ENCODE measurements around the gene SORCS3.

SORCS3 gene

GRCh38 chr10:105104297-105104696 lies 463.2 kb downstream of the SORCS3 start:
- DNase-seq (ENCODE audit: low spot score) = no peak
- POLR2A ChIA-PET (ENCODE audit: low non-redundant PET) = no interaction called here
- no peak overlapping the region for H3K27ac ChIP-seq
- CTCF ChIA-PET = interaction anchor here (0.7 kb wide), 2 partner anchors 11 to 24 kb away, joined by 3 to 6 read pairs; no protein-coding TSS in a partner anchor
- TF ChIP-seq, protein P1, sequence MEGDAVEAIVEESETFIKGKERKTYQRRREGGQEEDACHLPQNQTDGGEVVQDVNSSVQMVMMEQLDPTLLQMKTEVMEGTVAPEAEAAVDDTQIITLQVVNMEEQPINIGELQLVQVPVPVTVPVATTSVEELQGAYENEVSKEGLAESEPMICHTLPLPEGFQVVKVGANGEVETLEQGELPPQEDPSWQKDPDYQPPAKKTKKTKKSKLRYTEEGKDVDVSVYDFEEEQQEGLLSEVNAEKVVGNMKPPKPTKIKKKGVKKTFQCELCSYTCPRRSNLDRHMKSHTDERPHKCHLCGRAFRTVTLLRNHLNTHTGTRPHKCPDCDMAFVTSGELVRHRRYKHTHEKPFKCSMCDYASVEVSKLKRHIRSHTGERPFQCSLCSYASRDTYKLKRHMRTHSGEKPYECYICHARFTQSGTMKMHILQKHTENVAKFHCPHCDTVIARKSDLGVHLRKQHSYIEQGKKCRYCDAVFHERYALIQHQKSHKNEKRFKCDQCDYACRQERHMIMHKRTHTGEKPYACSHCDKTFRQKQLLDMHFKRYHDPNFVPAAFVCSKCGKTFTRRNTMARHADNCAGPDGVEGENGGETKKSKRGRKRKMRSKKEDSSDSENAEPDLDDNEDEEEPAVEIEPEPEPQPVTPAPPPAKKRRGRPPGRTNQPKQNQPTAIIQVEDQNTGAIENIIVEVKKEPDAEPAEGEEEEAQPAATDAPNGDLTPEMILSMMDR (conservative IDR thresholded peaks at IDR 0.05; ENCODE audit: low read depth) = no peak

GRCh38 chr10:105109164-105109563 lies 468.1 kb downstream of the SORCS3 start:
- no peak overlapping the region for H3K27ac ChIP-seq
- no peak for DNase-seq (ENCODE audit: low spot score)
- ChIA-PET POLR2A (ENCODE audit: low non-redundant PET) (no interaction called here), CTCF (no interaction called here)
- TF ChIP-seq, protein P1 (conservative IDR thresholded peaks at IDR 0.05; ENCODE audit: low read depth) = no peak

DNA sequence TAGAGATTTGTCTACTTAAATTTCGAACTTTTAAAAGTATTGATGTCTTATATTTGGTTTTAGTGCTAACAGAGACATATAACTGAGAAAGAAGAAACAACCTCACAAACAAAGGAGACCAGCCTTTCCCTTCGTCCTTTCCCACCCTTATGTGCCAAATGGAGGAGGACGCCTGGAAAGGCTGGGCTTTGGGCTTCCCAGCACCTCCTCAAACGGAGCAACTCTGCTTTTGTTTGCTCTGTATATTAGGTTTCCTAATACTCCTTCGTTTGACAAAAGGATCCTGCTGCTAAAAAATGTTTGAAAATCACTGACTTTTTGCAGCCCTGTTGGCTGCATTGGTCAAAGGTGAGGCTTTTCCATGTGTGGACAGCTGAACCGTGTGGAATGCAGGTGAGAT lies 471.8 kb downstream of the SORCS3 start:
- POLR2A ChIA-PET (ENCODE audit: low non-redundant PET) = no interaction called here
- CTCF ChIA-PET = no interaction called here
- no peak for DNase-seq (ENCODE audit: low spot score)
- H3K27ac ChIP-seq = no peak overlapping the region
- TF ChIP-seq, protein P1 (conservative IDR thresholded peaks at IDR 0.05; ENCODE audit: low read depth) = no peak

GRCh38 chr10:105113666-105114065 lies 472.6 kb downstream of the SORCS3 start:
- POLR2A ChIA-PET (ENCODE audit: low non-redundant PET) = no interaction called here
- TF ChIP-seq, protein P1 (conservative IDR thresholded peaks at IDR 0.05; ENCODE audit: low read depth) = no peak
- no peak overlapping the region for H3K27ac ChIP-seq
- DNase-seq (ENCODE audit: low spot score) = no peak
- CTCF ChIA-PET = no interaction called here

GRCh38 chr10:105121743-105122142 lies 480.7 kb downstream of the SORCS3 start:
- TF ChIP-seq, protein P1 (conservative IDR thresholded peaks at IDR 0.05; ENCODE audit: low read depth) = no peak
- H3K27ac ChIP-seq = no peak overlapping the region
- POLR2A ChIA-PET (ENCODE audit: low non-redundant PET) = no interaction called here
- CTCF ChIA-PET = interaction anchor here (0.7 kb wide), 1 partner anchor 57 kb away, joined by 3 read pairs; no protein-coding TSS in a partner anchor
- DNase-seq (ENCODE audit: low spot score) = no peak

DNA sequence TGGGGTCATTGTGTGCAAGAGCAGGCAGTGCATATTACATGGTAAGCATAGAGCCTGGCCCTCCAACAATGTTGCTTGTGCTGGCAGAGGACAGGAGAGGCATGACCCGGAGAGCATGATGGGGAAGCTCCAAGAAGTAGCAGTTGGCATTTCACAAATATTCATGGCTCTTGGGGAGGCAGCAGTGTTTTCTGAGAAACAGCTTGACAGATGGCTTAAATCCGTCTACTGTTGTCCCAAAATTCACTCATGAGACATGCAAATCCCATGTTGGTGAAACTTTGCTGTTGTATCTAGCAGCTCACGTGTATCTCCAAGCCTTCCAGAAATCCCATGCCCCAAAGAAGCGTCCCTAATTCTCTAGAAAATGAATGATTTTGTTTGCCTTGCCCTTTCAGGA lies 487.0 kb downstream of the SORCS3 start:
- ChIA-PET CTCF (no interaction called here), POLR2A (ENCODE audit: low non-redundant PET) (no interaction called here)
- TF ChIP-seq, protein P1 (conservative IDR thresholded peaks at IDR 0.05; ENCODE audit: low read depth) = no peak

GRCh38 chr10:105138358-105138757 lies 497.3 kb downstream of the SORCS3 start:
- ChIA-PET POLR2A (ENCODE audit: low non-redundant PET) (no interaction called here), CTCF (no interaction called here)
- no peak overlapping the region for H3K27ac ChIP-seq
- DNase-seq (ENCODE audit: low spot score) = no peak
- TF ChIP-seq, protein P1 (conservative IDR thresholded peaks at IDR 0.05; ENCODE audit: low read depth) = no peak

More for the DNA sequence above, 487.0 kb downstream of the SORCS3 start:
- DNase-seq (ENCODE audit: low spot score) = no peak
- no peak overlapping the region for H3K27ac ChIP-seq

Measured in RWPE1 (cell line).